ENCODE measurements around the gene CASP2.

CASP2 gene

GRCh38 chr7:143331179-143331801 is 43.1 kb downstream of the CASP2 start:
- no peak for DNase-seq (ENCODE audit: low read depth, low spot score)

DNA sequence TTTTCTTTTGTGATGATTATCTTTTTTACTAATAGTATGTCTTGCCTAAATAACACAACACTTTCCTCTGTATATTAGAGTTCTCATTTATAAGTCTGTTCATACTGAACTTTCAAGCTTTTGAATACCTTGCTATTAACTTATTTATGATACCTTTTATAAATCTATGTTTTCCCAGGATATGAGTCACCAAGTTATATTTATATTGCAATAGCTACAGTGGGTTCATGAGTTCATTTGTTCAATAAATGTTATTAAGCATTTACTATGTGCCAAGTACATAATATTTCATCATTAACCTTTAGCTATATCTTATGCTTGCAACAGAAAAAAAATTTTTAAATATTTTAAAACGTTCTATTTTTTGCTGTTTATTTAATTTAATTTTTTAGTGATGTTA is 46.1 kb downstream of the CASP2 start:
- no peak for DNase-seq (ENCODE audit: low read depth, low spot score)

DNA sequence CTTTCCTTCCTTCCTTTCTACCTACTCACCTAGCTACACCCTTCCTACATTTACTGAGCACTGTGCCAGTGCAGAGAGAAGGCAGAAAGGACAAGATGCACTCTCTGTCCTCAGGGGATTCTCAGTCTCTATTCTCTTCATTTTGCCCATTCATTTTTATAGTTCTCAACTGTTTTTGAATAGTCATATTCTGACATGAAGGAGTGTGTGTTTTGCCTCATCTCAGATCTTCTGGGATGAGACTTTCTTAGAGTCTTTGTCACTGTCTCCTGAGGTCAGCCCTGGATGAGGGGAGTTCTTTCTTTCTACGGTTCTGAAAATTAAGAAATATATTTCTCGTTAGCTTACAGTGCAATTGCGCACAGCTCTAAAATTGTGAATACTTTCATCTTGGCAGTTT is 49.1 kb downstream of the CASP2 start:
- no peak for DNase-seq (ENCODE audit: low read depth, low spot score)

DNA sequence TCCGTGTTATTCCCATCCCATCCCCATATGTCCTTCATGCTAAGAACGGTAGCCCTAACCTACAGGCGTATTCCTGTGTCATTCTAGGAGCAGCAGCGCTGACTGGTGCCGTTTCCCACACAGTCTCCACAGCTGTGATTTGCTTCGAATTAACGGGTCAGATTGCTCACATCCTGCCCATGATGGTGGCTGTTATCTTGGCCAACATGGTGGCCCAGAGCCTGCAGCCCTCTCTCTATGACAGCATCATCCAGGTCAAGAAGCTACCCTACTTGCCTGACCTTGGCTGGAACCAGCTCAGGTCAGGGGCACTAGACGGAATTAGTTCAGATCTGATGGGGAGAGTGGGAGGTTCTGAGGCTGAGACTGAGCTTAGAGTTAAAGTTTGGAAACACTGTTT is 53.7 kb downstream of the CASP2 start:
- no peak for DNase-seq (ENCODE audit: low read depth, low spot score)

DNA sequence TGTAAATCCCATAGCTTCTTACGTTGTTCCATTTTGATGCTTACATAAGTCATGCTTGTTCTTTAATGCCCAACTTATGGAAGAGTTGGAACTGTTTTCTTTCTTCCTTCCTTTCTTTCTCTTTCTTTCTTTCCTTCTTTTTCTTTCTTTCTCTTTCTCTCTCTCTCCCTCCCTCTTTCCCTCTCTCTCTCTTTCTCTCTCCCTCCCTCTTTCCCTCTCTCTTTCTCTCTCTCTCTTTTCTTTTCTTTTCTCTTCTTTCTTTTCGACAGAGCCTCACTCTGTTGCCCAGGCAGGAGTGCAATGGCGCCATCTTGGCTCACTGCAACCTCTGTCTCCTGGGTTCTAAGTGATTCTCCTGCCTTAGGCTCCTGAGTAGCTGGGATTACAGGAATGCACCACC is 55.4 kb downstream of the CASP2 start:
- no peak for DNase-seq (ENCODE audit: low read depth, low spot score)

DNA sequence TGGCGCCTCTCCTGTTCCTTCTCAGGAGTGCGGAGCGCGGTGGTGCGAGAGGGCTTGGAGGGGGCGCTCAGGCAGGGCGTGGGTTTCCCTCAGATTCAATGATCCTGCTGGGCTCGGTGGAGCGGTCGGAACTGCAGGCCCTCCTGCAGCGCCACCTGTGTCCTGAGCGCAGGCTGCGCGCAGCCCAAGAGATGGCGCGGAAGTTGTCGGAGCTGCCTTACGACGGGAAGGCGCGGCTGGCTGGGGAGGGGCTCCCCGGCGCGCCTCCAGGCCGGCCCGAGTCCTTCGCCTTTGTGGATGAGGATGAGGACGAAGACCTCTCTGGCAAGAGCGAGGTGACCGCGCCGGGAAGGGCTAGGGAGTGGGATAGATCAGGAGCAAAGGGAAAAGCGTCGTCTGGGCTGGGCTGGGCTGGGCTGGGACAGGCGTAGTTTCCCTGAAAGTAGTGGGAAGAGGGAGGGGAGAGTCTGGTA is 57.3 kb downstream of the CASP2 start:
- DNase-seq (ENCODE audit: low read depth, low spot score): peak; percentile 92

GRCh38 chr7:143346018-143346417 is 57.9 kb downstream of the CASP2 start:
- DNase-seq (ENCODE audit: low read depth, low spot score): no peak

GRCh38 chr7:143347950-143348349 is 59.8 kb downstream of the CASP2 start:
- no peak for DNase-seq (ENCODE audit: low read depth, low spot score)

DNA sequence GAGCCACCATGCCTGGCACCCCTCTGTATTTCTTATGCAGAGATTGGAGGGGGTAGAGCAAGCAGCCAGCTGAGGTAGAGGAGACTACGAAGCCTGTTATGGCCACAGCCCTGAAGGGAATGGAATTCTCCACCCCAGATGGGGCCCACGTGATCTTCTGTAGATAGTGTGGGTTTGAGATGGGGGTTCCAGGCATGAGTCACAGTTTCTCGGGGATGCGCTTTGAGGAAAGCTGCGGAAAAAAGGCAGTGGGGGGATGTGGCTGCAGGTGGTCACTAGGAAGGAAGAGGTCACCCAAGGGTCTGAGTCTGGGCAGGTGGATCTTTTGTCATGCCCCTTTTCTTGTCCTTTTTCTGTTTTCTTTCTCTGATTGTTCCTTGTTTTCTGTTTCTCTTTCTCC is 62.9 kb downstream of the CASP2 start:
- DNase-seq (ENCODE audit: low read depth, low spot score): no peak

- DNase-seq (ENCODE audit: low read depth, low spot score): no peak
These were observed 63.4 kb downstream of the CASP2 start for GRCh38 chr7:143351574-143351973.

DNA sequence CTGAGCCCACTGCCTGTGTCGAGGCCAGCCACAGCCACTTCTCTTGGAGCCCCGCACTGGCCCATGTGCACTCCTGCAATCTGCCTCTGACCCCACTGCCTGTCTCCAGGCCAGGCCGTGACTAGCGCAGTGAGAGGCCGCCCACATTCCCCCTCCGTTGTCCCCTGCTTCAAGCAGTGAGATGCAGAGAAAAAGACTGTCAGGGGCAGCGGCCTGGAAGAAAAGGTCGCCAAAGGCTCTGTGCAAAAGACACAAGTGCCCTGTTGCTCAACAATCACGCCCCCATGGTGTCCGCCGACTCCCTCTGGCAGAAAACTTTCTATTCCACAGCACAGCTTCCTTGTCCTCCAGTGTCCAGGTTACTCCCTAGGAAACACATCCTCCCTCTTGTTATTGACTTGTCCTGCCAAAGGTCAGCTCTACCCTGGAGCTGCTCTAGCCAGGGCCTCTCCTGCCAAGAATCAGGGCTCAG is 64.4 kb downstream of the CASP2 start:
- DNase-seq (ENCODE audit: low read depth, low spot score): peak; percentile 43

DNA sequence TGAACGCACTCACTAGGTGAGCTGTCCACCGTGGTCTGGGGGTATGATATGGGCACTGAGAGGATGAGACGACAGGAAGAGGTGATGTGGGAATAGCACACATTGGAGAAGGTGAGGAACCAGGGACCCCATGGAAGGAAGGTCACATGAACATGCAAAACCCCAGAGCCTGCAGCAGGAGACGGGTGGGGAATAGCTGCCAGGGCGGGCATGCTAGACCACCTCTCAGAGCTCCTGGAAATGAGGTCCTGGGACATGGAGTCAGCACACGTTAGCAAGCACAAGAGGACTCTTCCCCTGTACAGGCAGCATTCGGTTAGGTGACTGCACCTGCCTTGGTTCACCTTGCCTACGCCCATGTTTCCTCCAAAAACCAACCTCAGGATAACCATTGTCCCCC is 66.2 kb downstream of the CASP2 start:
- no peak for DNase-seq (ENCODE audit: low read depth, low spot score)

- no peak for DNase-seq (ENCODE audit: low read depth, low spot score)
These were observed 66.8 kb downstream of the CASP2 start for GRCh38 chr7:143354965-143355364.

DNA sequence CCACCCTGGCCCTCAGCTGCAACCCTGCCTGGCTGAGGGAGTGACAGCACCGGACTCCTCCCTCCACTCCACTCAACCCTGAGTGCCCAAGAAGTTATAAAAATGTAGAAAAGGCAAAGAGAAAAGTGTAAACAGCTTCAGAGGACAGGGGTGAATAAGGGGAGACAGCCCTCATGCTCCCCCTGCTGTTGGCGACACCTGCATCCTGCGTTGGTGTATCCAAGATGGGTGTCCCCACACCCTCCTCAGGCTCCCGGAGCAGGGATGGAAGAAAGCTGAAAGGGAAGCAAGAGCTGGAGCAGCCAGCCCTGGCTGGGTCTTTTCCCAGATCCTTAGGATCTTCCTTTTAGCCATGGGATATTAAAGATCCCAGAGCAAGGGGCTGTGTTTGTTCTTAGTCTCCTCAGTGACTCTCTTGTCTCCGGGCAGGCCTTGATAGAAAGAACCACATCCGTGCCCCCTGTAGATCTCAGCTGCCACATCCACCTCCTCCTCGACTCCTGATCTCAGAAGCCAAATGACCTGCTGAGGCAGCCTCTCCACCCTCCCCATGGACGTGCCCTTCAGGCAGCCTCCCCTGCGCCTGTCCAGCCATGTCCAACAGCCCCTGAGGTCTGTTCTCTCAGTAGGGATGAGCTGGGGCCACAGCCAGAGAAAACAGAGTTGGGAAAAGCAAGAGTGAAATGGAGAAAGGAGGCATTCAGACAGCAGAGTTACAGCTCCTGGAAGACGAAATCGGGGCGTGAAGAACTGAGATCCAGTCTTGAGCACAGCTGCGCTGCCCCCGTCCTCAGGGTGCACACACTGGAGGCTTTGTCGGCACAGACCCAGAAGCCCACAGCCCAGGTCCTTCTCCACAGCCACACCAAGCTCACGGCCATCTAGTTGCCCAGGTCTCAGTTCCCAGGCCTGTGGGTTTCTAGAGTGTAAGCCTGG is 67.6 kb downstream of the CASP2 start:
- DNase-seq (ENCODE audit: low read depth, low spot score): no peak

DNA sequence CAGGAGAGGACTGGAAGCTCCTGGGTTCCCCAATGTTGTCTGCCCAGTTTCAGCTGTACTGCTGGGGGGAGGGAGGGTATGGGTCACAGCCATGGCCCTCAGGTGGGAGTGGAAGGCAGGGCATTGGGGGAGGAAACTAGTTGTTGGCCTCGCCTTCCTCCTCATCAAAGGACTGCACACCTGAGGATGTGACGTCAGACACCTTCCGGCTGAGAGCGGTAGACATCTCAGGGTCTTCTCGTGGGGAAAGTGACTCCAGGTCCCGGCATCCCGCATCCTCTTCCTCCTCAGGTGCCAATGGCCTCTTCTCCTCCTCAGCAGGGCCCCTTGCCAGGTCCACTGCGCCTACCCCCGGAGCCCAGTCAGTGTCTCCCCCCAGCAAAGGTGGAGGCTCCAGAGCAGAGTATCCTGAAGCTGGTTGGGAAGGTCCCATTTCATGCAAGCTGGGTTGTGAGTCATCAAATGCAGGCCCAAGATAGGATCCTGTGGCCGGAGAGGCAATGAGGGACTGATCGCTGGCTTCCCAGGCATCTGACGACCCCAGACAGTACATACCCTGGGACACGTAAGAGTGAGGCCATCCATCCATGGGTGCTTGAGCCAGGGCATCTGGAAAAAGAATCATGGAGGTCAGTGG is 68.4 kb downstream of the CASP2 start:
- DNase-seq (ENCODE audit: low read depth, low spot score): no peak

Measured in ELF-1 (cell line).